Stimulated activated CD8-positive, alpha-beta memory T cell treated with anti-CD3 and anti-CD28 coated beads, Interleukin-15, amount 100 ng/mL, for 1 hour (primary cell): Measurements from ENCODE around the gene SLC2A5.
"Not testable (repeated sequence)": the region's sequence is repeated elsewhere in the genome, so short reads cannot be mapped to it uniquely, and the experiment has no call there.

ENCODE experiments used
- DNase-seq: peaks from one replicate; pipeline ENCODE4 v3.0.0-alpha.2; 2020; ENCODE audit warnings: low read depth

Gene SLC2A5

DNA sequence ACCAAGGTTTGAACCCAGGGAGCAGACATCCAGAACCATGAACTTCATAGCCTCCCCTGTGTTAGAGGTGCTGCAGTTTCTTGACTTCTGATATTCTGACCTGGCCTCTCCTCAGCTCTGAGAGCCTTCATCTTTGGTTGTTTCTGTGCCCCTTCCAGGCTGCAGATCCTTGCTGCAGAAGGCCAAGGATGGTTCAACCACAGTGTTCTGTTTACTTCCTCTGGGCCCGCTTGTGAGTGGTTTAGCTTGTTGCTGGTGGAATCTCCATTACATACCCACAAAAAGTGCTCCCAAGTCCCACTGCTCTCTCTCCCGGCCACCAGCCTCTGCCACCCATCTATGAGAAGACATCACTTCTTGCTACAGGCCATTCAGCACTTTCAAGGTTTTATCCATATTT lies 34.2 kb downstream of the SLC2A5 start:
- no peak for DNase-seq

DNA sequence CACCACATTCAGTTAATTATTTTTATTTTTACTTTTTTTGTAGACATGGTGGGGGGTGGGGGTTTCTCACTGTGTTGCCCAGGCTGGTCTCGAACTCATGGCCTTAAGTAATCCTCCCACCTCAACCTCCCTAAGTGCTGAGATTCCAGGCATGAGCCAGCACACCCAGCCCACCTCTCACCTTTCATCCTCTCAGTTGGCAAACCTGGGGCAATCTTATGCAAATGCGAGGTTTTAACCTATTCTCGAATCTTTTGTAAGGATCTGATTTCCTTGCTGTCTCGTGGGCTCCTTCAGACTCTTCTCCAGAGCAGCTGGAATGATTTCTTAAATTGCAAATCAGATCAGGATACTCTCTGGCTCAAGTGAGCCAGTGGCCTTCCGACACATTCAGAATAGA lies 36.1 kb downstream of the SLC2A5 start:
- no peak for DNase-seq

DNA sequence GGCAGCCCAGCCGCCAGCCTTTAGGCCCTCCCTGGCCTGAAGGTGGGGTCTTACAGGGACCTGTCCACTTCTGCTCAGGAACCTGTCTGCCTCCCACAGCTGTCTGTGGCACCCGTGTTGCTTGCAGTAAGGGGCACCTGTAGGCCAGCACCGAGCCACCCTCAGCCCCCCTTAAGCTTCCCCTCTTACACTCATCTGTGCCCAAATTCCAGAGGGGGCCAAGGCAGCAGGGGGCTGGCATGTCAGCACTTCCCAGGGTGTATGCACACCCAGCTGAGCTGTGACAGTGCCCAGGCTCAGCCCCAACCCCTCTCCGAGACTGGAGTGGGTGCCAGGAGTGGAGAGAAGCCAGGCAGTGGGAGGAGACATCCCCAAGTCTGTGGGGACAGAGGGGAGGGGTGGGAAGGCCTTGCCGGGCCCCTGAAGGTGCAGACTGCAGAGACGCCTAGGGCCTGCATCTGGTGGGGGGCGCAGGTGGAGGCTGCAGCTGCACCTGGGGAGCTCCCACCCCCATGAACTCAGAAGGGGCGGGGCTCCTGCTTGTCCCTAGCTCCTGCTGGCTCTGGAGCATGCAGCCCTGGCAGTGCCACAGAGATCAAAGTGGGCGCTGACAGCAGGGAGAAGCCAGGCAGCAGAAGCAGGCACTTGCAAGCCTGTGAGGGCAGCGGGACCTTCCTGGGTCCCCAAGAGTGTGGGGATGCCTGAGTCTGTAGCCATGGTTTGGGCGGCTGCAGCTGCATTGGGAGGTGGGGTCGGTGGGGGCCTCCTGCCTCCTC lies 37.8 kb downstream of the SLC2A5 start:
- DNase-seq = no peak

DNA sequence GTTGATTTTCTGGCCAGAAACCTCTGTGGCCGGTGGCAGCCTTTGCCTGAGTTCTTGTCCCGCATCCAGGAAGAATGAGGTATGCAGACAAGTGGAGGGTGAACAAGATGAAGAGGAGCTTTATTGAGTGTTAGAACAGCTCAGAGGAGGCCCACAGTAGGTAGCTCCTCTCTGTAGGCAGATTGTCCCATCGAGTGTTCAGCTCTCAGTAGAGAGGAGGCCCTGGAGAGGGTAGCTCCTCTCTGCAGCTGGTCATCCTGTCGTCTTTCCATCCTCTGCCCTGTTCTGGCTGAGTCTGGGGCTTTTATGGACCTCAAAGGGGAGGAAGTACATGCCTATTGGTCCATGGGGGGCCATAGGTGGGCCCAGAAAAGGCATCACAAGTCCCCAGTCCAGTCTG lies 38.4 kb downstream of the SLC2A5 start:
- not testable (repeated sequence) for DNase-seq

DNA sequence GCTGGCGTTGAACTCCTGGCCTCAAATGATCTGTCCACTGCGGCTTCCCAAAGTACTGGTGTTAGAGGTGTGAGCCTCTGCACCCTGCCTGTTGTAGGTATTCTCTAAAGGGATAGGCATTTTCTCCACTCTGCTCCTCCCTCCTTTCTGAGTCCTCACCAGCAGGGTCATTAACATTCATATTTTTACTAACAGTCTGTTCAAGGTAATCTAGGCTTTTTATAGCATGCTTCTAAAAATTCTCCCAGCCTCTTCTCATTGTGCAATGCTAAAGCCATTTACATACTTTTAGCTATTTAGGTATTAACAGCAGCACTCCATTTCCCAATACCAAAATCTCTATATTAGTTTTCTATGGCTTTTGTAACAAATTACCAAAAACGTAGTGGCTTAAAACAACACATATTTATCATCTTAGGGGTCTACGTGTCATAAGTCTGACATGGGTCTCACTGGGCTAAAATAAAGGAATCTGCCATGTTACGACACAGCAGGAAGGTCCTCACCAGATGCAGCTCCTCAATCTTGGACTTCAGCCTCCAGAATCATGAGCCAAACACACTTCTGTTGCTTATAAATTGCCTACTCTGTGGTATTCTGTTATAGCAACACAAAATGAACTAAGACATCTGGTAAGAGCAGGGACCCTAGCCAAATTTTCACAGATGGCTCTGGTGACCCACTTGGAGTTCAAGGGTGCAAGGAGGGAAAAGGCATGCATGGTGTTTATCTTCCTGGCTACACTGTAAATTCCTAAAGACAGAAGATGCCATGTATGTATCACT lies 40.3 kb downstream of the SLC2A5 start:
- DNase-seq = no peak

DNA sequence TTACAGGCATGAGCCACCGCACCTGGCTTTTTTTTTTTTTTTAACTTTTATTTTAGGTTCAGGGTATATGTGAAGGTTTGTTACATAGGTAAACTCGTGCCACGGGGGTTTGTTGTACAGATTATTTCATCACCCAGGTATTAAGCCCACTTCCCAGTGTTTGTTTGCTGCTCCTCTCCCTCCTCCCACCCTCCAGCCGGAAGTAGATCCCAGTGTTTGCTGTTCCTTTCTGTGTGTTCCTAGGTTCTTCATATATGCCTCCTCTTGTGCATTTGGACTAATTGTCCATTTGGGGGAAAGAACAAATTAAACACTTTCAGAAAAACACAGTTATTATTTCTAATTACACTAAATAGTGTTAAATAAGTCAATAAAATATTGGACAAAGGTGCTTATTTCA lies 42.1 kb downstream of the SLC2A5 start:
- DNase-seq = no peak

DNA sequence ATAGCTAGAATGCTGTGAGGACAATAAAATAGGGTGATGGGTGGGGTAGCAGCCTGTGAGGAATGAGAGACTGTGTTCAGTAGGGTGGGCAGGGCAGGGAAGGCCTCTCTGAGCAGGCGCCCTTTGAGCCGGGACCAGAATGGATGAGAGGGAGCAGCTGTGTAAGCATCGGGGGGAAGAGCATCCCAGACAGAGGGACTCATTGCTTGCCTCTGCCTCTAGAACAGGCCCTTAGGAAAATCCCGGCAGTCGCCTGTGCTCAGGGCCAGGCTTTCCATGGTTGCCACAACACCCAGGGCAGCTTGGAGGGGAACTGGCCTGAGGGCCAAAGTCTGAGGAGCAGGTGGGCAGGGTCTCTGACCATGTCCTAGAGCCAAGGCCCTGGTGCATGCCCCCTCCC lies 44.0 kb downstream of the SLC2A5 start:
- DNase-seq = no peak

DNA sequence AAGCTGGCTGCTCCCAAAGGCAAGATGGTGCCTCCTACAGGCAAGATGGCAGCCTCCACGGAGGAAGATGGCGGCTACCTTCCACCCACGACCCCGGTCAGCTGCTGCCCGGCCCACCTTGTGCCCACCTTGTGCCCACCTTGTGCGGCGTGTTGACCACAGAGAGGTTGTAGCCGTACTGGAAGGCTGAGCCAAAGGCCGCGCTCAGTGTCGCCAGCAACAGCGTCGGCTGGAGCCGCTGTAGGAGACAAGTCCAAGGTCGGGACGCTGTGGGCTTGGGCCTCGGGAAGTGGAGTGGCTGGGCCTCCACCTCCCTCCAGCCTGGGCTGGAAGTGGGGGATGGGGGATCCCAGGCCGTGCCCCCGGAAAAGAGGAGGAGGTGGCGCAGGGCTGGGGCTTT lies 44.6 kb downstream of the SLC2A5 start:
- DNase-seq = no peak

DNA sequence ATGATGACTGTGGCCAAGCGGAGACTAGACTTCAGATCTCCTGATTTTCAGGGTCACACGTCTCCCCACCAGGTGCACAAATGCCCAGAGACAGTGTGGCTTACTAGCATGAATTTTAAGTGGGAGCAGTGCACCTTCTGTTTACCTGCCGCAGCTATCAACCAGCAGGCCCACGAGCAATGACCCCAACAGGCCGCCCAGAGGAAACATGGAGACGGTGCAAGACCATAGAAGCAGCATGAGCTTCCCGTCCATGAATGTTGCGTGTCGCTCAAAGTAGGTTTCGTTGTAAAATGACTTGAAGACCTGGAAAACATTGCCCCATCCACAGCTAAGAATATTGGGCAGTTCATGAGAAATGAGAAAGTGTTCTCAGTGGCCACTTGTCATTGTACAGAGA lies 46.7 kb downstream of the SLC2A5 start:
- DNase-seq = no peak

DNA sequence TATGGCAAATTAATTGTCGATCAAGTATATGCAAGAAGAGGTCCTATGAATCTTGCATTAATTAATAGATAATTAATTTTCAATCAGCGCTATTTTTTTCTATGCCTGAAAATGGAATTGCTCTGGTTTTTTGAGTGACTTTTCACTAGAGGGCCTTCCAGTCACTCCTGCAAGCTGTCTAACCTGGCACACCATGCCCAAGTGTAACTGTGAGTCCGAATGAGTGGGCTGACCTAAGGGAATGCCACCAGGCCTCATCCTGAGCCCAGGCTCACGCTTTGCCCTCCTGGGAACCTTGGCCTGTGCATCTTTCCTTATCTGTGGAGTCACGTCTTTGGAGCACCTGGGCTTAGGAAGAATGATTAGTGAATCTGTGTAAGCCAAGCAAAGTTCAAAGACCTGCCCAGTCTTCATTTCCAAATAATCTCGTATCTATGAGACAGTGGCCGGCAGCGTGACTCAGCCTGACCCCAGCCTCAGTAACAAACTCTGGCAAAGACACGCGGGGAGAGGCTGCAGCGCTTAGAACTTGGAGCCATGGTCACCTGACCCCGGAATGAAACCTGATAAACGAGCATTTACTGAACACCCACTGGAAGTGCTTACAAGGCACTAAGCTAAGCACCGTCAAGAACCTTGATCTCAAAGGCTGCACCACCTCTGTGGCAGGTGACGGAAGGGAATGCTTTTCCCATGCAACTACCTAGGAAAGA lies 47.3 kb downstream of the SLC2A5 start:
- DNase-seq = not testable (repeated sequence)

DNA sequence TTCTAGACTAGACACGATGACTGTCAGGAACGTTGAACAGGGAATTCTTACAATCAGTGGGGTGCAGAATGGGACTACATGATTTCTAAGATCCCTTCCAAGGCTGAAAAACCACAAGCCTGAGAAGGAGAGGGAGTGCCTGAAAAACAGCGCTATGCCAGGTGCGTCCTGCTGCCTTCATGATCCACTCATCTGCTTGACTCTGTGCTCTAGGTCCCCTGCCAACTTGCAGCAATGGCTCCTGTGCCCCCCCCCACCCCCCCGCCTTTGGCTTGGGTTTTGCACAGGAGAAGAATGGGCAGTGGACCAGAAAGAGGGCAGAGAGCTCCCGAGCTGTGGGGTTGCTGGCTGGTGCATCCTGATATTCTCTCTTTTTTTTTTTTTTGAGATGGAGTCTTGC lies 49.1 kb downstream of the SLC2A5 start:
- DNase-seq = no peak

DNA sequence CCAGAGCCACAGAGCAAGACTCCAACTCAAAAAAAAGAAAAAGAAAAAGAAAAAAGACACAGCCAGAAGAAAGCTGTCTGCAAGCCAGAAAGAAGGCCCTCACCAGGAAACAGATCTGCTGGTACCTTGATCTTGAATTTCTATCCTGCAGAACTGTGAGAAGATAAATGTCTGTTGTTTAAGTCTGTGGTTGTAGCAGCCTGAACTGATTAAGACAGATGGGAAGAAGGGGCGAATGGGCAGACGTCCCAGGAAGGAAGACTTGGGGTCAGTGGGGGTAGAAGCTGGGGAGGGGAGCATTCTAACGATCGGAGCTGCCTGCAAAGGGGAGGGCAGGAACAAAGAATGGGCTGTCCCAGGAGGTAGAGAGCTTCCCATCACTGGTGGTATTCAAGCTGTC lies 49.5 kb downstream of the SLC2A5 start:
- DNase-seq = no peak

DNA sequence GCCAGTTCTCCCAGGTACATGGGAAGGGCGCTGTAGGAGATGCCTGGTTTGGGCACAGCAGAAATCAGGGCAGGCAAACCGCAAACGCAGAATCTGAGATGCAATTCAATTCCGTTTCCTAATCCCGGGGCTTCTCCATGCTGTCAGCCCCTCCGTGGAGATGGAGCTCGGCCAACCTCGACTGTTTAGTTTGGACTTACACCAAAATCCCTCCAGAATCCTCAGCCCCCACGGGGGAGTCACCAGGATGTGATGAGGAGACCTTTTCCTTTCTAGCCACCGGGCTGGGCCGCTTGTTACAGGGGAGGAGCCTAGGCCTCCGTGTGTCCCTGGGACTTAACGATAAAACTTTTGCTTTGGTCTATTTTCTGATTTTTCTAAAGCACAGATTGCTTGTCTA lies 51.1 kb downstream of the SLC2A5 start:
- DNase-seq = no peak

DNA sequence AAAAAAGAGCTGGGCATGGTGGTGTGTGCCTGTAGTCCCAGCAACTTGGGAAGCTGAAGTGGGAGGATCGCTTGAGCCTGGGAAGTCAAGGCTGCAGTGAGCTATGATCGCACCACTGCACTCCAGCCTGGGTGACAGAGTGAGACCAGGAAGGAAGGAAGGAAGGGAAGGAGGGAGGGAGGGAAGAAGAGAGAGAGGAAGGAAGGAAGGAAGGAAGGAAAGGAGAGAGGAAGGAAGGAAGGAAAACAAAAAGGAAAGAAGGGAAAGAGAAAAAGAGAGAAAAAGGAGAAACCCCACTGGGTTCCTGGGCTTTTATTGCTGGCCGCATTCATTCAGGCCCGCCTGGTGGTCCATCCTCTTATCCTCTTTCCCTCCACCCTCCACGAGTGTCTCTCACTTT lies 53.0 kb downstream of the SLC2A5 start:
- no peak for DNase-seq

DNA sequence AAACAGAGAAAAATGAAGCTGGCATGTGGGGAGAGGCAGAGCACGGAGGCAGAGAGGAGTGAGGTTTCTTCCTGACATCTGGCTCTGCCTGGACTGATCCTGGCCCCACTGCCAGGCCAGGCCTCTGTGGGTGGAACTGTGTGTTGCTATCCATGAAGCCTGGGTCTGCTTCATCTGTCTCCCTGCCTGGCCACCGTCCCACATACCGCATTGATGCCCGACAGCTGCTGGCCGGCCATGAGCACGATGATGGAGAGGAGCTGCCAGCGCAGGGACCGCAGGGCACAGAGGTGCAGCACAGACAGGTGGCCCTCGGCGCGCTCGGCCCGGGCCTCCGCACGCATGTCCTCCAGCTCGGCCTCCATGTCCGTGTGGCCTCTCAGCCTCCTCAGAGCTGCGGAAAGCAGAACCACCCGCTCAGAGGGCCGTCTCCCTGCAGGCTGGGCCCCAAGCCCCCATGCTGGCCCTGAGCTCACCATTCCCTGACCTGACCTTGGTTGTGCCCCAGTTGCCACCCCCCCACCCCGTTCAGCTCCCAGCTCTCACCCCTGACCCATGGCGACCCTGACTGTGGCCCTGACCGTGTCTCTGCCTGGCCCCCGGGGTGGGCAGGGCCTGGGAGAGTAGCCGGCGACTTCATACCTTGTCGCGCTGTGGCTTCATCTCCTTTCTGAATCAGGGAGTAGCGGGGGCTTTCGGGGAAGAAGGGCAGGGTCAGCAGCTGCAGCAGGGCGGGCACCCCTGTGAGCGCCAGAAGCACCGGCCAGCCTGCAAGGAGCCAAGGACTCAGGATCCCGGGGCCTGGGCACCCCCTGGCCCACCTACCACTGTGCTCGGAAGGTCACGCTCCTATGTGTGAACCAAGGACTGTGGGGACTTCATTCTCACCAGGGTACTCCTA lies 54.7 kb downstream of the SLC2A5 start:
- DNase-seq = no peak

DNA sequence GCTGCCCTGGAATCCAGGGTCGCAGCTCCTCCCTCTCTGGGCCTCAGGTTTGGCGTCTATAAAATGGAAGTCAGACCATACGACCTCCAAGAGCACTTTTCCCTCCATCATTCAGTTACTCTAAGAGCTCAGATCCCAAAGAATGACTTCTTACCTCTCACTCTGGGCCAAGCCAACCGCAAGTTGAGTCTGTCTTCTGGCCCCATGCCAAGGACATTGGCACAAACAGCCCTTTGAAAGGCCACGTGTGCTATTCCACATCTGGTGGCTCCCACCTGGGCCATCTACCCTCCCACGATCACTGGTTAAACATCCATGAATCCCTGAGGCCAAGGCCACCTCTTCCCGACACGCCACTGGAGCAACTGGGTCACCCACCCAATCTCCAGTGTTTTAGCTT lies 55.6 kb downstream of the SLC2A5 start:
- no peak for DNase-seq

DNA sequence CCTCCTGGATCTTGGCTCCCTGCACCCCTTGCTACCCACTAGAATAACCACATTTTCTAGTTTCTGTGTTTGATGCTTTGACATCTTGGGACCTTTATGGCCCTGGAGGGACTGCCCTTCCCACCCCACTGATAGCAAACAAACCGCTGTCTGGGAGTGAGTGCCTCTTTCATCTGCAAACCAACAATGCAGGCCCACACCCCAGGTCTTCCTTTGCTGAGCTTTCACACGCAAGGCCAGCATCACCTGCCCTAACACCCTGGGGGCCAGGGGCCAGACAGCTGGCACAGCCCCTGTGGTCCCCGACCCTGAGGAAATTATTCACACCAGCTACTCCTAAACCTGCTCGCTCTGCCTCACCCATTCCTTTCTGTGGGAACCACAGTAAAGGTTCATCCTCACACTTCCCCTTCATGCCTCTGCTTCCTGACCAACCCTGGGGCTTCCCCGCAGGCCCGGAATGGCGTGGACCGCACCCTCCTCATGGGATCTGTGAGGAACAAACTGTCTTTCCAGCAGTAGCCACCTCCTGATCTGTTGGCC lies 58.6 kb downstream of the SLC2A5 start:
- no peak for DNase-seq

DNA sequence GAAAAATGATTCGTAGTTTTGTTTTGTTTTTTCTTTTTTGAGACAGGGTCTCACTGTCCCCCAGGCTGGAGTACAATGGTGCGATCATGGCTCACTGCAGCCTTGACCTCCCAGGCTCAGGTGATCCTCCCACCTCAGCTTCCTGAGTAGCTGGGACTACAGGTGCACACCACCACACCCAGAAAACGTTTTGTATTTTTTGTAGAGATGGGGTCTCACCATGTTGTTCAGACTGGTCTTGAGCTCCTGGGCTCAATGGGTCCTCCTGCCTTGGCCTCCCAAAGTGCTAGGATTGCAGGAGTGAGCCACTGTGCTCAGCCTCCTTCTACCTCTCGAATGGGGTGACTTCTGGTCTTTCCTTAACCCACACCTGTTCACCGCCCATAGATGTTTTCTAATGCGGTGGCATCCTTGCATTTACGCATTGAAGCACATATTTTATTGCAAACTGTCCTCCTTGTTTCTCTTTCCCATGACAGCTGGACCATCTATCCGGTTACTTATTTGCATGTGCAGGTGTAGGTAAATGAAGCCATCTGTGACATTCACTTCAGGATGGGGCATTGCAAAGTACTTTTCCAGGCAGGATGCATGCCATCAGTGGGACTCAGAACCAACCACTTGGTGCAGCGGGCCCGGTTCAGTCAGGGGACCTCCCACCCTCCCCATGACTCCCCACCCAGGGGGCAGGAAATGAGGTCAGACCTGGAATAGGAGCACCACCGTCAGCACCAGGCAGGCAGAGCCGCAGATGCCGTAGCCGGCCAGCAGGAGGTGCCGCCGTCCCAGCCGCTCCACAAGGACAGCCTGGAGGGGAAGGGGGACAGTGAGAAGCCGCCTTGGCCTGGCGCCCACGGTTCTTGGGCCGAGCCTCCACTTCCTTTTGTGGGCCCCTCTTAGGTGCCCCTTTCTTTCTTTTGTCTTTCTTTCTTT lies 59.7 kb downstream of the SLC2A5 start:
- DNase-seq = no peak

DNA sequence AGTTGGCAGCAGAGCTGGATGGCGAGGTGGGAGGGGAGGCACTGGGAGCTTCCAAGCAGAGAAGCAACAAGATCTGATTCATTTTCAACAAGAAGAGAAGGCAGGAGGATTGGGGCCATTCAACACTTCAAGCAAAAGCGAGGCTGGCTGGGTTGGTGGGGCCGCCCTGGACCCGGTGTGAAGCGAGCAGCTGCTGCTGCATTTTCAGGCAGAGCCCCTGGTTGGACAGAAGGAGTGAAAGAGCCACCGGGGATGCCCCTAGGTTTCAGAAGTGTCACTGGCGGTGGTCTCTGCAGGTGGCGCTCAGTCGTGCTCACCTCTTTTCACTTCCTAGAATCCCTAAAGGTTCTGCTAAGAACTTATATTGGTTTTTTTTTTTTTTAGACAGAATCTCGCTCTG lies 61.2 kb downstream of the SLC2A5 start:
- DNase-seq = no peak

DNA sequence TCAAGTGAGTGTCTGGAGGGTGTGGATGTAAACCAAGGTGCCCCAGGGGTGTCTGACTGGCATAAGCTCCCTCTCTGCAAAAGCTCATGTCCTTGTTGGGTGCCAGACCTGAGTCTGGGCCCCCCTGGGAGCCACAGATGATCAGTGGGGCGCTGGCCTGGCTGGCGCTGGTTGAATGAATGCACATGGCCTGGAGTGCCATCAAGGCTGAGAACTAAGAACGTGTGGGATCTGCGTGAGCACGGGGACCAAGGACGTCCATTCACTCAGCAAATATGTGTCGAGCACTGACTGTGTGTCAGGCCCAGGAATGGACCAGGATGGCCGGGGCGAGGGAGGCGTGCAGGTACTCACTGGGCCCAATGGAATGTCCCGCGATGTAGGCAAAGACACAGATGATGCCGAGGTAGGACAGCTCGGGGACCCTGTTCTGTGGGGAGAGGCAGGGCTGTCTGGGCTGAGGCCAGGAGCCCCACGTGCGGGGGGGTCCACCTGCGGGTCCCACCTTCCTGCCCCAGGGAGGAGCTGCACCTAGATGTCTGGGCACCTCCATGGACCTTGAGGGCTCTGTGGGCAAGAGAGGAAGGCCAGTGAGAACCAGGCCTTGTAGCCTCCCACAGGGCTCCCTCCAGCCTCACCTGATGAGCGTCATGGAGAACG lies 62.3 kb downstream of the SLC2A5 start:
- no peak for DNase-seq
